GM19395 (cell line): ENCODE measurements around the gene NEK1.
A peak's percentile ranks its signal among the peaks of the same experiment; 100 is the strongest.
"Not testable (repeated sequence)": the region's sequence is repeated elsewhere in the genome, so short reads cannot be mapped to it uniquely, and the experiment has no call there.

Experiments used
- ATAC-seq: cut with Tn5 transposase; IDR thresholded peaks from one replicate; pipeline ENCODE4 v1.9.1; 2021; ENCODE audit warnings: mild to moderate bottlenecking, moderate library complexity; ENCODE audit not compliant: unreplicated experiment

Gene NEK1

DNA sequence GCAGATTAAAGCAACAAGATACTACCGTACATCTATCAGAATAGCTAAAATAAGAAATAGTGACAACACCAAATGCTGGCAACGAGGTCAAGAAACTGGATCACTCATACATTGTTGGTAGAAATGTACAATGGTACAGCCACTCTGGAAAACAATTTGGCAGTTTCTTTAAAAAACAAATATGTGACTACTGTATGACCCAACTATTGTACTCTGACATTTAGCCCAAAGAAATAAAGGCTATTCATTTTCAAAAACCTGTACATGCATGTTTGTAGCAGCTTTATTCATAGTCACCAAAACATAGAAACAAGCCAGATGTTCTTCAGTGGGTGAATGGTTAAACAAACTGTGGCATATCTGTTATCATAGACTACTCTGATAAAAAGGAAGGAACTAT is 16.2 kb upstream of the NEK1 start:
- no peak for ATAC-seq

DNA sequence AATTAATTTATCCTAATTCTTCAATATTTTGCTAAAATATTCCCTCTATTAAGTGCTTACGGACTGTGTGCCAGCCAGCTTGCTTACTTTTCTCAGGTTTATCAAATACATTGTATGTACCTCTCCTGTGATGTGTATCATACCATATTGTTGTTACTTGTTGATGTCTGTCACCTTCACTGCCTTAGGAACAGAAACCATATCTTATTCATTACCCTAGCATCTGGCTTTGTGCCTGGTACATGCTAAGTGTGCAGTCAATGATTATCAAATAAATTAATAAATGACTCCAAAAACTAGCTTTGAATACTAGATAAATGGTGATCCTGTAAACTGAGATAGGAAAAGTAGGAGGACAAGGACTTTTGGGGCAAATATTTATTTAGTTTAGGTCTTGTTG is 14.9 kb upstream of the NEK1 start:
- ATAC-seq: no peak

DNA sequence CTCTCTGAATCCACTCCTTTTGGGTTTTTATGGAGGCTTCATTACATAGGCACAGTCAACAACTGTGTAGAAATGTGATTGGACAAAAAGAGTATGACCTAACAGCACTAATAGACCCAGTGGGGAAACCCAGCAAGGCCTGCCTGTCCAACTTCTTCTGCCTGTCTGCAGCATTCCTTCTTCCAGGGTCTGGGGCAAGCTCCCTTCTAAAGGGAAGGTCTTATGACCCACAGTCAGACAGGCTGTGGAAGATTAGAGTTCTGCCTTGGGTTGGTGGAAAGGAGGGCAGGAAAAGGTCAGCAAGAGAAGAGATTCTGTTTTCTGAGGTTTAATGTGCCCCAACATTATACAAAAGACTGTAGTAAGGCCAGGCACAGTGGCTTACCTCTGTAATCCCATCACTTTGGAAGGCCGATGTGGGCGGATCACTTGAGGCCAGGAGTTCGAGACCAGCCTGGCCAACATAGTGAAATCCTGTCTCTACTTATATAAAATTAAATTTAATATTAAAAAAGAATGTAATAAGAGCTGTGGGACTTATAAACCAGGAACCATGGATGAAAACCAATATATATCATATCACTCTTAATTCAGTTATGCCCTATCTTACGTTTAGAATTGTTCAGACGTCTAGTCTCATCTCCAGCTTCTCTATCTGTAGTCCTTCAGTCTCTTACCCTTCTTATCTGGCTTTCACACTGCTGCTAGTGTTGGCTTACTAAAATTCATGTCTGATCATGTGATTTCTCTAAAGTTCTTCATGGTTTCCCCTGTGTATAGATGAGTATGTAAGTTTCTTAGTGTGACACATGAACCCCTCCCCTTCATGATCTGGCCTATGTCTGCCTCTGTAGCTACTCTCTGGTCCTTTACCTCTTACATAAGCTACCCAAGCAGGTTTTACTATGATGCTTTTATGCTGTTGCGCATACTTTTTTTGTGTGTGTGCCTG is 14.2 kb upstream of the NEK1 start:
- no peak for ATAC-seq

DNA sequence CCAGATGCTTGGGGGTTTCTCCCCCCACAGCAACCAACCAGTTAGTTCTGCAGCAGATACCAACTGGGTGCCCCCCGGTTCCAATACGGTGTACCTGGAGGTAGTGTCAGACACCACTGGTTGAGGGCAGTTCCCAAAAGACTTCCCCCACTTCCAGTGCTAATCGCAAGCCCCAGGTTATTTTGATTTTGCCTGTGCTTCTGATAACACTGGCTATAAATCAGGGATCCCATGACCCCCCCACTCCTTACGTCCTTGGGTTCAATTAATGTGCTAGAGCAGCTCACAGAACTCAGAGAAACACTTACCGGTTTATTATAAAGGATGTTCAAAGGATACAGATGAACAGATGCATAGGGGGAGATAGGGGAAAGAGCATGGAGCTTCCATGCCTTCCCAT is 13.5 kb upstream of the NEK1 start:
- ATAC-seq: no peak

- not testable (repeated sequence) for ATAC-seq
Observed at GRCh38 chr4:169624012-169624411, 11.6 kb upstream of the NEK1 start.

- ATAC-seq: no peak
Observed at GRCh38 chr4:169622566-169622965, 10.2 kb upstream of the NEK1 start.

DNA sequence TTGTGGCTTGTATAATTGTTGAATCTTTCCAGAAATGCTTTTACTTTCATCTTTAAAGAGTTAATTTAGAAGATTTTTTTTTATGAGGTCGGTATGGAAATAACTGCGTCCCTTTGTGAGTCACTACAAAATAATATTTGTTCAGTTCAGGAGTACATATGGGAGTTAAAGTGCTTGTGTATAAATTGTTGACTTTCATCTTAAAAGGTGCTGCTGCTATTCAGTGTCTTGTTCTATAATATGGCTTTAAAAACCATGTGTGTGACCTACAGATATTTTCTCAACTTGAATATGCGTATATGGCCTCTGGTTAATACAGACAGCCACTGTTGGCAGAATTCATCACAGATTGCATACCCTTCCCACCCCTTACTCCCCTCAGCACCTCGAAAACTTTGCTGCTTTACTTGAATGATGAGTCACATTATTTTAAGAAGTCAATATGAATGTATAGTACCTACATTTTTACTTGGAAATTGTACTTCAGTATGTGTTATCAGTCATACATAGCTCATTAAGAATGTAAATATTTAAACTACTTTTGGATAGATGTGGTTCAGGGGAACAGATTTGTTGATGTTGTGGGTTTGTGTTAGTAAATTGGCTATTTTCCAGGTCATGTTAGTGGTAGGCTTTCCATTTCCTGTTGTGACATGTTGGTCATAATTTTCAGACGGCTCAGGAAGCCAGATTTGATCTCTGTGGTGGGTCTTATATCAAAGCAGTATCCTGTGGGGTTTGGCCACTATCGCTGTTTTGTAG is 9.5 kb upstream of the NEK1 start:
- peak; percentile 8 for ATAC-seq

DNA sequence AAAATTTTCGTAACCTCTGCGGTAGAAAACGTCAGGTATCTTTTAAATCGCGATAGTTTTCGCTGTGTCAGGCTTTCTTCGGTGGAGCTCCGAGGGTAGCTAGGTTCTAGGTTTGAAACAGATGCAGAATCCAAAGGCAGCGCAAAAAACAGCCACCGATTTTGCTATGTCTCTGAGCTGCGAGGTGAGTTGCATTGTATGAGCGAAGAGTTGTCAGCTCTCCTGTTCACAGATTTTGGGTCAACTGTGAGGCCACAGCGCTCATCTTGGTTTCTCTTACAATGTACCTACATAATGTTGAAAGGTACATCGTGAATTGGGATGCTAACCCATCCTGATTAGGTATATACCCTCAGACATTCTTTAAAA is 8.5 kb upstream of the NEK1 start:
- ATAC-seq: no peak

DNA sequence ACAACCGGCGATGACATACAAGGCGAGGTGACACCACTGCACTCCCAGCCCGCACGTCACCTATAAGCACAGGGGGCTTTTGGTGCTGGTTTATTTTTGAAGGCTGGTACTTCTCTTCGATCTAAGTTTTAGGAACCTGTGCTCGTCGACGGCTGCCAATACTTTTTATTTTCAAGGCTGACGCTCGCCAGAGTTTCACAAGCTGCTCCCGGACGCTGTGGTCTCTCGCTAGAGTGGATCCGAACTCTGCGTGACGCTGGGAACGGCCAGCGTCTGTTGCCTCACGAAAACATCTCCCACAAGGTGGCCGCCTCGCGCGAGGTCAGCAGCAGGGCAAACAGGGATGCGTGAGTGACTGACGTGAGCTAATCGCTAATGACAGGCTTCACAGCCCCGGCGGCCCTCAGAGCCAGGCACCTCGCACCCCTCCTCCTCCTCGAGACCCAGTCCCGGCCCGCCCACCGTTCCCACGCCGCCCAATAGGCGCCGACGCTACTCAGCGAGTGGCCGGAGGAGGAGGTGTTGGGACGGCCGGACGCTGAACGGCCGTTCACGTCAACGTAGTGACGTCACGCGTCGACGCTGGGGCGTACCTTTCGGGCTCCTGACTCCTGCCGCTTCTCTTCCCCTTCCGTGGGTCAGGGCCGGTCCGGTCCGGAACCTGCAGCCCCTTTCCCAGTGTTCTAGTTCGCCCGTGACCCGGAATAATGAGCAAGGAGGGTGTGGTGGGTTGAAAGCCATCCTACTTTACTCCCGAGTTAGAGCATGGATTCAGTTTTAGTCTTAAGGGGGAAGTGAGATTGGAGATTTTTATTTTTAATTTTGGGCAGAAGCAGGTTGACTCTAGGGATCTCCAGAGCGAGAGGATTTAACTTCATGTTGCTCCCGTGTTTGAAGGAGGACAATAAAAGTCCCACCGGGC is 7.8 kb upstream of the NEK1 start, which contains the start of gene CLCN3:
Gene CLCN3, plus strand, starts transcription at position 621 of the 922 bp plus-strand sequence. CDS start 15,351 bp downstream, outside the sequence.
- ATAC-seq: peak; percentile 91

GRCh38 chr4:169619518-169619957 is 7.2 kb upstream of the NEK1 start:
- peak; percentile 59 for ATAC-seq

- no peak for ATAC-seq
Observed at GRCh38 chr4:169618986-169619385, 6.6 kb upstream of the NEK1 start.

GRCh38 chr4:169618286-169618685 is 5.9 kb upstream of the NEK1 start:
- no peak for ATAC-seq

DNA sequence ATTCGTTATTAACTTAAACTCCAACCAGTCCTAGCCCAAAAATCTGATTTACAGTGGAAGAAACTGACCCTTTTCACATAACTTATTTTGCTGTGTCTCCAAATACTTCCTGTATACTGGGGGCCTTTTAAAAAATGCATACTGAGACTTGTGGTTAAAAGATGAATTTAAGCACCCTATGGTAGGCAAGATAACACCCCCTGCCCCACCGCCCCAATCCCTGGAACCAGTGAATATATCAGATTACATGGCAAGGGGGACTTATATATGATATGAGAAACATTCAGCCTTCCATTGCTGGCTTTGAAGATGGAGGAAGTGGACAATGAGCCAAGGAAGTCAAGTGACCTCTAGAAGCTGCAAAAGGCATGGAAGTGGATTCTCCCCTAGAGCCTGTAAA is 4.9 kb upstream of the NEK1 start:
- no peak for ATAC-seq

GRCh38 chr4:169616846-169617245 is 4.5 kb upstream of the NEK1 start:
- ATAC-seq: no peak

DNA sequence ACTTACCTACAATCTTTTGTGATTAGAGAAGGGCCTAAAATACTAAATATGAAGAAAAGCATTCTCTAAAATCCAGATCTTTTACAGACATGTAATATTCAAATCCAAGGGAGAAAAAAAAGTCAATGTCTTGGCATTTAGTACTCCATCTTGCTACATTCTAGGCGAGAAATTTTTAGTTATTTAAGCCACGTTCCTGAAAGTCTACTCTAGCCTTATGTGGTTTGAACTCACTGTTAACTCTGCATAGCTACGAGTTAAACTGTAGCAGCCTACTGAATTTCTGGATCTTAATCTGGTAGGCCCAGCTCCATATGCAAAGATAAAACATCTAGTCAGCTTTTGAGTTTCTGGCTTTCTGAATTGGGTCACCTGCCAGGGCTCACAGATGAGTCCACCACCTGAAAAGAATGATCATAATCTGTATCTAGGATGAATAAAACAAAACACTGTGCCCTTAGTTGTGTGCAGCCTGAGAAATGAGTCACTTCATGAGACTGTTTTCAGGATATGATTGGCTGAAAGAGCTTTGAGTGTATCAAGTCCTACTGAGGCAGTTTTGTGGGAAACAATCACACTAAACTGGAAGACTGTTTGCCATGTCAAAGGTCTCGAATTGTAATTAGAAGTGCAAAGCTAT is 3.2 kb upstream of the NEK1 start:
- no peak for ATAC-seq

GRCh38 chr4:169612871-169613859 is 782 bp upstream of the NEK1 start:
- ATAC-seq: peak; percentile 52

DNA sequence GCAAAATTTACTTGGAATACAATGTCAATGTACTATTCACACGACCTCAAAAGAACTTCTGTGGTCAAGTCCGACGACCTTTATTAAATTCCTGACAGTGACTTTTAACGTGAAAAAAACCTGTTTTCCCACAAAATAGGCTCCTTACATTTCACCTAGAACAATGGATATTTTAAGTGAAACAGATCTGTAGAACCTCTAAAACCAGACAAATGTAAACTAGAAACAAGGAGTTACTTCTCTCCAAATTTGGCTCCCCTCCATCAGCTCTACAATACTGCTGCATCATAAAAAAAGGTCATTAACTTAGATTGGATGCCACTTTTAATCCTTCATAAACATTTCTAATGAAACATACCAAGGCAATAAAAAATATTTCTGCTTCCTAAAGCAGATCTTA is 1.2 kb downstream of the NEK1 start:
- no peak for ATAC-seq

- ATAC-seq: no peak
Observed at GRCh38 chr4:169604903-169605331, 7.5 kb downstream of the NEK1 start.
